ENCODE data around the gene DNAH9.
A peak's percentile ranks its signal among the peaks of the same experiment; 100 is the strongest.

The DNAH9 gene

GRCh38 chr17:11980813-11981212 lies 382.5 kb downstream of the DNAH9 start:
- DNase-seq (ENCODE audit: low read depth), result no peak

GRCh38 chr17:11981862-11982261 lies 383.6 kb downstream of the DNAH9 start:
- DNase-seq (ENCODE audit: low read depth), result no peak

DNA sequence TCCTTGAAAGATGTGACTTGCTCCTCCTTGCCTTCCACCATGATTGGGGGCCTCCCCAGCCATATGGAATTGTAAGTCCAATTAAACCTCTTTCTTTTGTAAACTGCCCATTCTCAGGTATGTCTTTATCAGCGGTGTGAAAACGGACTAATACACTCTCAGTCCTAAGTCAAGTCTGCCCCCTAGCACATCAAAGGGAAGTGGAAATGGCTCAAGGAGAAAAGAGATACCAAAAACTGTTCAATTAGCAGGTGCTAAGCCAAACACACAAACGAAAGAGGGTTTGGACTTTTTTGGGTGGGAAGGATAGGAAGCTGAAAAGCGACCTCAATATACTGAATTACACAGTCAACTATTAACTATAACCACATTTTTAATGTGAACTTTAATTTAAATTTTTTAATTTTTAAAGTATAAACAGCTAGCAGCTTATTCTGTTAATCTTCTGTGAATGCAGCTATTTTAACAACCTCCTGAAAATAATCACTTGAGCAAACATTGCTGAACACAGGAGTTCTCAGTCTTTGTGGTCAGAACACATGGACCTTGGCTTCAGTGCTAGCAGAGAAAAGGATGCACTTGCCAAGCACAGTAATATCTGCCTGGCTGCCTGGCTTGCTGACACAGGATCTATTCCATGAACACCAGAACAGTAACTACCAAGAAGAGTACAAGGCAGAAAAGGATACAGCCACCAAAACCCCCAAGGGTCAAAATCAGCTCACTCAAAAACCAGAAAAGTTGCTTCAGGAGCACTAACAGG lies 388.1 kb downstream of the DNAH9 start:
- no peak for DNase-seq (ENCODE audit: low read depth)

DNA sequence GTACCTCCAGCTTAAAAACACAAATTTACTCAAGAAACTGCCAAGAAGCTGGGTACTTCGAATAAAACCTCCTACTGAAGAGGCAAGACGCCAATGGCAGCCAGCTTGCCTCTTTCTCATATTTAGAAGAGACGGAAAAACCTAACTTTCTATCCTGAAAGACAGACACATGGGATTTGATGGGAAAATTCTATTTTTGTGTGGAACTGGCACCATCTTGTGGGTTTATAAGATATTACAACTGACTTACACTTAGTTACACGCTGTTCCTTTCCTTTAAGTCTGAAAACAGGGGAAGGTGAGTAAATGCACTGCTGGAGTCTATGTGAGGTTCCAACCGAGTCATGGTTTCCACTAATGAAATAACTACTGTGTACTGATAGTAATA lies 388.7 kb downstream of the DNAH9 start:
- no peak for DNase-seq (ENCODE audit: low read depth)

DNA sequence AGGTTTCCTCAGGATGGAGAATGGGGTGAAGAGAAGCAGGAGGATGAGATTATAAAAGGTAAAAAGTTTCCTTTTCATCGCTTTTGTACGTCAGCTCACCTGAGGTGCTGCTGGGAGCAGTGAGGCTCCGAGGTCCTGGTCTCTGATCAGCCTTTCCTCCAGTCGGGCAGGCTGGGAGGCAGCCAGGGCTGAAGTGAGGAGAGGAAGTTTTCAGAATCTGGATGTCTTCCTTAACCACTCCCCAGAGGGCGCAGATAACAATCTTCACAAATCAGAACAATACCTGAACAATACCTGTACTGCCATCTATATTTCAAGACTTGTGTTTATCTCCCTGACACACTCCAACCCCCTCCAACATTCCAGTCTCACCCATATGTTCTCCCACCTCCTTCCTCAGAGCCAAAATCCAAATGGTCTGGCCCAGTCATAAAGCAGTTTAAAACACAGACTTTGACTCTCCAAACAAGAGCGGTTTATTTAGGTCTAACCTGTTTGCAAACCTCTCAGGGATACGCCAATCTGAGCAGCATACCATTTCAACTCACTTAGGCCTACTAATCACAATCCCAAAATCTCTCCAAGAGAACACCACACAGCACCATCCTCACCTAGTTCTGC lies 392.2 kb downstream of the DNAH9 start:
- DNase-seq (ENCODE audit: low read depth), result no peak

DNA sequence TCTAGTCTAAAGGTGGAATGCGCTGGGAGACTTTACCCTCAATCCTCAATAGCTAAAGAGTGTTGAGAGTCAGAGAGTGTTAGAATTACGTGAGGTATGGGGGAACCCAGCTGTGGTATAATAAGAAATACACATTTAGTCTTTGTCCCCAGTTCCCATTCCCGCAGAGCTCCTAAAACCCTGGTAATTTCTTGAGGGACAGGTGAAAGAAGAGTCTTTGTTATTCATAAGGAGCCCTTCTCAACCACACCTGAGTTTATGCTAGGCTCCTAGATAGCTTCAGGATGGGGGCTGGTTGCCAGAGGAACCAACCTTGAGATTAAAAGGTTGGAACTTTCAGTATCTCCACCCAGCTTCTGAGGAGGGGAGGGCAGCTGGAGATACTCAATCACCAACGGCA lies 393.2 kb downstream of the DNAH9 start:
- DNase-seq (ENCODE audit: low read depth), result no peak

GRCh38 chr17:11996722-11997146 lies 398.5 kb downstream of the DNAH9 start:
- DNase-seq (ENCODE audit: low read depth), result no peak

- DNase-seq (ENCODE audit: low read depth), result peak; percentile 54
Observed at GRCh38 chr17:11997147-11997971, 399.1 kb downstream of the DNAH9 start, which contains the start of gene ZNF18. ZNF18 (minus strand) TSS chr17:11997475; CDS start chr17:11992829, 4,646 bp downstream.

DNA sequence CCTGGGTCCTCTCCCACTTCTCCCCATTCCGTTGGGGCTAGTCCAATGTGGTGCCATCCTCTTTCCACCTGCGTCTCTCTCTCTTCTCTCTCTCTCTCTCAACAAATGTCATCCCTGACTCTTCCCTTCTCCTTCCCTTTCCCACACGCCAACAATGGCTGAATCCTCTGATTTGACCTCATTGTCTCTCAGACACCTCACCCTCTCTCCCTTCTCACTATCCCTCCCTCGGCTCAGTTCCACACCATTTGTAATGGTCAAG lies 399.6 kb downstream of the DNAH9 start:
- no peak for DNase-seq (ENCODE audit: low read depth)

GRCh38 chr17:11999696-12000095 lies 401.4 kb downstream of the DNAH9 start:
- no peak for DNase-seq (ENCODE audit: low read depth)

DNA sequence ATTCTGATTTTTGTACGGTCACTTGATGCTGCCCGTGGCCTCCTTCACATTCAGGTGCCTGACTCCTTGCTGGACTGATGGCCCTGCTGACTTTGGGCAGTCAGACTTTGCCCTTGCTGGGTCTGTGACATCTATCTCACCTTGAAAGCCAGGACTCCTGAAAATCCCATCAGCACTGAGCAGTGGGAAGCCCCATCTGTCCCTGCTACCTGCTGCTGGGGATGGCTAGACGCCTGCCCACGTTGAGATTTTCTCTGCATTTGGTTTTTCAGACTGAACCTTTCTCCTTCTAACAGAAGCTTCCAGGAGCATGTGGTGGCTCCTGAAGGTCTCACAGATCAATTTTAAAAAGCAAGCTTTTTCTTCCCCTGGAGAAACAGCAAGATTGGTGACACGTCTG lies 409.2 kb downstream of the DNAH9 start:
- no peak for DNase-seq (ENCODE audit: low read depth)

Data from non-pigmented ciliary epithelial cell (primary cell).